ENCODE results near the gene EHBP1.
A peak's percentile ranks its signal among the peaks of the same experiment; 100 is the strongest.
"Not testable (repeated sequence)": the region's sequence is repeated elsewhere in the genome, so short reads cannot be mapped to it uniquely, and the experiment has no call there.

Gene EHBP1

DNA sequence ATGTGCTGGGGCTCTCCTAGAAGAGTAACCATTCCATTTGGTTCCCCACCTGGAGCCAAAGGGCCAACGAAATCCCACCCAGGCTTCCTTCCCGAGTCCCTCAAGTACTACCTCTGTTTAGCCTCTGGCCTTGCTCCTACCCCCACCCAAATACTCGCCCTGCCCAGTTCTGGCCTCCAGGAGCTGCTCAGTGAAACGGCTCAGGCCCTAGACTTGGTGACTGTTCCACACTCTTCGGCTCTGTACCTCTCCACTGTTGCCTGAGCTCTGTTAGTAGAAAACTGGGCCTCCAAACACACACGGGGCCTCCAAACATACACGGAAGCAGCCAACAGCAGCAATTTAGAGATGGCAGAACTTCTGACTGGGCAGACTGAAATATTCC, 349.3 kb downstream of the EHBP1 start:
- peak in 1 of 2 donors; percentile 27 for DNase-seq

DNA sequence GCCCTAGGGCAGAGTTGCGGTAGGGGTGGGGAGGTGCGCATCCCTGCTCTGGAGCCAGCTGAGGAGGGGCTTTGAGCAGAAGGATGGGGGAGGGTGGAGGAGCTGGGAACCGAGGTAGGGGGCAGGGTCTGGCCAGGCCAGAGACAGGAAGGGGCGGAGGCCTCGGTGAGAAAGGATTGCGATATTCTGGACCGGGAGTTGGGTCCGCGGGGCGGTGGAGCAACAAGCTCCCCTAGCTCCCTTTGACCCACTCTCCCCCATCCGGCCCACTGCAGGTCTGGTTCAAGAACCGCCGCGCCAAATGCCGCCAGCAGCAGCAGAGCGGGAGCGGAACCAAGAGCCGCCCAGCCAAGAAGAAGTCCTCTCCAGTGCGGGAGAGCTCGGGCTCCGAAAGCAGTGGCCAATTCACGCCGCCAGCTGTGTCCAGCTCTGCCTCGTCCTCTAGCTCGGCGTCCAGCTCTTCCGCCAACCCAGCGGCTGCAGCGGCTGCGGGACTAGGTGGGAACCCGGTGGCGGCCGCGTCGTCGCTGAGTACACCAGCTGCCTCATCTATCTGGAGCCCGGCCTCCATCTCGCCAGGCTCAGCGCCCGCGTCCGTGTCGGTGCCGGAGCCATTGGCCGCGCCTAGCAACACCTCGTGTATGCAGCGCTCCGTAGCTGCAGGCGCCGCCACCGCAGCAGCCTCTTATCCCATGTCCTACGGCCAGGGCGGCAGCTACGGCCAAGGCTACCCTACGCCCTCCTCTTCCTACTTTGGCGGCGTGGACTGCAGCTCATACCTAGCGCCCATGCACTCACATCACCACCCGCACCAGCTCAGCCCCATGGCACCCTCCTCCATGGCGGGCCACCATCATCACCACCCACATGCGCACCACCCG, 350.0 kb downstream of the EHBP1 start:
- no peak for DNase-seq

GRCh38 chr2:63056107-63057050, 350.9 kb downstream of the EHBP1 start:
- DNase-seq: peak in 1 of 2 donors; percentile 12

GRCh38 chr2:63057249-63058143, 352.0 kb downstream of the EHBP1 start:
- DNase-seq: peak in 1 of 2 donors; percentile 31

GRCh38 chr2:63058144-63058920, 352.8 kb downstream of the EHBP1 start:
- peak in 1 of 2 donors; percentile 50 for DNase-seq

DNA sequence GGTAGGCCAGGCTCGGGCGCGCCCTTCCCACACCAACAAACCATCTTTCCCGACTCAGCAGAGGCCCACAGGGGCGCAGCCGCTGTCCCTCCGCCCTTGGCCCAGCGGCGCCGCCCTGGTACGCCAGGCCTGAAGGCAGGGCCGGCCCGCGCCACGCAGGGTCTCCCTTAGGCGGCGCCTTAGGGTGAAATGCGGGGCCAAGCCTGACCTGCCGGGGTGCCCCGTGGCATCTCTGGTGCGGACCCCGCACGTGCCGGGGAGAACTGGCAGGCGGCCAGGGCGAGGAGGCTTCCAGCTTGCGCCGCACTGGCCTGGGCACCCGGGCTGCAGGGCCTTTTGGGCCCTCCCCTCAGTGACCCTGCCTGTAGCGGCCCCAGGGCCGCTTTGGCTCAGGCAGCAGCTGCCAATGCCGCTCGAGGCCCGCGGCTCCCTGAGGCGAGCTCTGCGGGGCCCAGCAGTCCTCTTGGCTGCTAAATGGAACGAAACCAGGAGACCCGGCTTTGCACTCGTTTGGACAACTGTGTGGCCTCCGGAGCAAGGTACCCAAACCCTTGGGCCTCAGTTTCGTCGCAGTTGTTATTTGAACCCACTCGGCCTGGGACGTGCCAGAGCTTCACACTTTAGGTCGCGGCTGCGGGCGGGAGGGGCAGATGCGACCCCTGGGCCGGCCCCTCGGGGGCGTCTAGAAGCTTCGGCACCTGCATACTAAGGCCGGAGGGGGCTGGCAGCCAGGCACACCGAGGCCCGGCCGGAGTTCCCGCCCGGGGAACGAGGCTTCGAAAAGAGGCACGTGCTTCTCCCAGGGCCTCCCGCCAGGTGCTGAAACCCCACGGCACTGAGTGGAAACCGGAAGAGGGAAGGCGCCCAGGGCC, 353.6 kb downstream of the EHBP1 start:
- peak in 1 of 2 donors; percentile 50 for DNase-seq

- DNase-seq: no peak
Observed at GRCh38 chr2:63059793-63060471, 354.4 kb downstream of the EHBP1 start.

DNA sequence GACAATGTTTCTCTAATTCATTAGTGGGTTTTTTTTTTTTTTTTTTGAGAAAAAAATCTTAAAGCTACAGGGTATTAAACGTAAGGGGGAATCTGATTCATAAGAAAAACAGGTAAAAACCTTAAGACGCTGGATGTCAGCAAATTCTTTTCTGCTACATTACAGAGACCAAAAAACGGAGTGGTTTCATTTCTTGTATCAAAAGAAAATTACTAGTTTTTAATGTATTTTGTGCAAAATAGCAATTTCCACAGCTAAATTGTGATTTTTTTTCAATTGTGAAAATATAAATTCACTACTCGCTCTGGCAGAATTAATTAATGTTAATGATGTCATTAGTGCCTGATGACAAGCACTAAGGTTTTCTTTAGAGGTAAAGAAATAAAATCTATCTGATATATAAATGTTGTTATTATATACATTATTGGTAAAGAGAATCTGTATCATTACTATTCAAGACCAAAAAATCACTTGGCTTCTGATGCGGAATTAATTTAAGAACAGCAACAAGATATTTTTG, 355.0 kb downstream of the EHBP1 start:
- DNase-seq: no peak

DNA sequence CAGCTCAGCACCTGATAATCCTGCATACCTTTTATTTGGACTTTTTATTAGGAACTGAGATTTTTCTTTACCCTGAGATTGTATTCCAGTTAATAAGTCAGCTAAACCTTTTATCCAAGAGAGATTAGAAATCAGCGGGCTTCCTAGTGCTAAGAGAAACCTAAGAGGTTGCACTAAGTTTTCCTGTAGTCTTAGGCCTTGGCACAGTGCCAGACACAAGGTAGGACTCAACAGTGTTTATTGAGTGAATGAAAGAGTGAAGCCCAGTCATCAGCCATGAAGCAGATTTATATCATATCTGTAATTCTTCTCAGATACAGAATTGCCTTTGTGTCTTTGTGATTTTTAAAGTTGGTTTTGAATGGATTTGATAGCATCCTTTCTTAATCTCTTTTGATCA, 358.7 kb downstream of the EHBP1 start:
- no peak for DNase-seq

DNA sequence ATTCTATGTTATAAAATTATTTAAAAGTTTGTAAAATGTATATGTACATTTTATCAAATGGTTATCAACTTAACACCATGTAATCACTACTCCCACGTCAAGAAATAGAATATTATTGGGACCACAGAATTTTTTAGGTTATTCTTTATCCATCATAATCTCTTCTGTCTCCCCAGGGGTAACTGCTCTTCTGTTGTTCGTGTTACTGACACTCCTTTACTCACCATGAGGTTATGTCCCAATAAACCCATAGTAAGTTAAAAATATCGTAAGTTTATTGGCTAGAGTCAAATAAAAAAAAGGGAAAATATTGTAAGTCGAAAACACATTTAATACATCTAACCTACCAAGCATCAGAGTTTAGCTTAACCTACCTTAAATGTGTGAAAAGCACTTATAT, 359.1 kb downstream of the EHBP1 start:
- DNase-seq: no peak

- DNase-seq: no peak
Observed at GRCh38 chr2:63066265-63066664, 360.8 kb downstream of the EHBP1 start.

DNA sequence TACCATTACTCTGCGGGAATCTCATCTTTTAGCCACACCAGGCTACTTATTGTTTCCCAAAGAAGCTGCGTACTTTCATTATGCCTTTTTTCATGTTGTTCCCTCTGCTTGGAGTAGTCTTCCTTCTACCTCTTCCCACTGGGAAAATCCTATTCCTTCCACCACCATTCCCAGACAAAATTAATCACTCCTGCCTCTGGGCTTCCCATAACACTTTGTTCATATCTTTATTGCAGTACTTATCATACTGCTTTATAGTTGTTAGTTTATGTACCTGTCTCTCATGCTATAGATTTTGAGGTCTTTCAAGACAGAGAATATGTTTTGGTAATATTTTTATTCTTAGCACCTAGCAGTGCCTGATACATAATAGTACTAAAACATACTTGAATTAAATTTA, 361.3 kb downstream of the EHBP1 start:
- no peak for DNase-seq

DNA sequence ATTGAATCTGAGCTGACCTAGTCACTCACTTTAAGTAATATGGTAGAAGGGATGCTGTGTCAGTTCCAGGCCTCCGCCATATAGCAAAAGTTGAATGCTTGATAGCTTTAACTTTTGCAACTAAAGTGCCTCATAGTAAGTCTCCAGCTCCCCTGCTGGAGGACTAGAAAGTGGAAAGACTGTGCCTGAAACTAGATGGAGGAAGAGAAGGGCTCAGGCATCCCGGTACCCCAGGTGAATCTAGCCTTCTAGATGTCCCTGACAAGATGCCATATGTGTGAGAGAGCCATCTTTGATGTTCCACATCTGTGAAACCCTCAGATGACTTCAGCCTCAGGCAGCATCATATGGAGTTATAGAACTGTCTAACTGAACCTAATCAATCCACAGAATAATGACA, 366.2 kb downstream of the EHBP1 start:
- DNase-seq: no peak

- no peak for DNase-seq
Observed at GRCh38 chr2:63073994-63074393, 368.5 kb downstream of the EHBP1 start.

DNA sequence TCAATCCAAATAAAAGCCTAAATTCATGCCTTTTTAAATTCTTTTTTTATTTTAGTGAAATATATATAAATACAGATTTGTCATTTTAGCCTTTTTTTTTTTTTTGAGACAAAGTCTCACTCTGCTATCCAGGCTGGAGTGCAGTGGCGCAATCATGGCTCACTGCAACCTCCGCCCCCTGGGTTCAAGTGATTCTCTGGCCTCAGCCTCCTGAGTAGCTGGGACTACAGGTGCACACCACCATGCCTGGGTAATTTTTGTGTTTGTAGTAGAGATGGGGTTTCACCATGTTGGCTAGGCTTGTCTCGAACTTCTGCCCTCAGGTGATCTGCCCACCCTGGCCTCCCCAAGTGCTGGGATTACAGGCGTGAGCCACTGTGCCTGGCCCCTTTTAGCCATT, 368.9 kb downstream of the EHBP1 start:
- DNase-seq: not testable (repeated sequence)

DNA sequence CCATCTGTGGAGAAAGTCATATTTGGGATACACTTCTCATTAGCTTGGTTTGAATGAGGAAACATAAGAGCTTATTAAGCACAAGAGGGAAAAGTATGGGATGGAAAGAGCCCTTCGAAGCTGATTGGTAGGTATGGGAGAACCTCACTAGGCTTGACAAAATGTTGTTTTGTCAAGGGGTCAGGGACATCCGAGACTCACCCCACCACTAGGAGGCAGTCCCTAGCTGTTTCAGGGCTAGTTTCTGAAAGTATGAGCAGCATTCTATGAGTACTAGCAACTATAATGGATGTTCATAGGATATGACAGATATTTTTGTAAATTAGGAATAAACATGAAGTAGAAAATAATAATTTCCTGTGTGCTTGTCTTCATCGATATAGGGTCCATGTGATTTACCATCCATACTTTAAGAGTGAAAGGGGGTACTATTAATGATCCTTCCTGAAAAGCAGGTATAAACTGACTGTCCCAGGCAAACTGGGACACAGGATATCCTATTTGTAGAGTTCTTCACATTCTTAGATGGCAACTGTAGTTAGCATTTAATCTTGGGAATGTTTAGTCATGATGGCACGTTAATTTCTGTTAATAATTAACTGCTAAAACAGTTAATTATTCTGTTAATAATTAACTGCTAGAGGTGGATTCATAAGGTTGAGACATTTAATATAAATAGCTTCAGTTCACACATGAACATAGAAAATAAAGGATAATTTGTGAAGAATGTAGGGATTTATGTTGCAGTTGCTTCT, 373.5 kb downstream of the EHBP1 start:
- DNase-seq: no peak

DNA sequence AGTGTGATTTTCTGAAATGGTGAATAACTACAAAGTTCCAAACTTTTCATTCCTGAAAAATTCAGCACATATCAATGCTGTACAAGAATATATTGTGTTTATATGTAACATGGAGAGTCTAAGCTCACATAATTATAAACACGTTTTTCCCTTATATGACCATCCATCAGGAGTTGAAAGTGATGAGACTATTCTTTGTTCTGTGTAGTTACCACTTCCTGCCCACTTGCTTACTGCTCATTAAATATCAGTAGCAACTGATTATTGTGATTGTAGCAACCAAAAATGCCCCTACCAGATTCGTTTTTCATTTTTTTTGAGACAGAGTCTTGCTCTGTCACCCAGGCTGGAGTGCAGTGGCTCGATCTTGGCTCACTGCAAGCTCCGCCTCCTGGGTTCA, 375.9 kb downstream of the EHBP1 start:
- DNase-seq: no peak

- DNase-seq: no peak
Observed at GRCh38 chr2:63086687-63087086, 381.2 kb downstream of the EHBP1 start.

GRCh38 chr2:63092401-63092800, 386.9 kb downstream of the EHBP1 start:
- no peak for DNase-seq

All from bone marrow (tissue), 2 donors.